Activated CD8-positive, alpha-beta memory T cell treated with anti-CD3 and anti-CD28 coated beads for 24 hours (primary cell): Measurements from ENCODE around the gene OPCML.

Experiments
- DNase-seq: peaks from one replicate; pipeline ENCODE4 v3.0.0-alpha.2; 2020

OPCML gene

GRCh38 chr11:132910011-132910760 lies 622.1 kb downstream of the OPCML start:
- no peak for DNase-seq

- no peak for DNase-seq
Measured at GRCh38 chr11:132909021-132909606, 623.2 kb downstream of the OPCML start.

- DNase-seq = no peak
Measured at GRCh38 chr11:132908414-132908810, 623.9 kb downstream of the OPCML start.

GRCh38 chr11:132907651-132908413 lies 624.5 kb downstream of the OPCML start:
- no peak for DNase-seq

- DNase-seq = no peak
Measured at GRCh38 chr11:132904607-132905006, 627.7 kb downstream of the OPCML start.

GRCh38 chr11:132904091-132904490 lies 628.2 kb downstream of the OPCML start:
- no peak for DNase-seq

GRCh38 chr11:132901638-132902471 lies 630.4 kb downstream of the OPCML start:
- no peak for DNase-seq

- DNase-seq = no peak
Measured at GRCh38 chr11:132898676-132899075, 633.6 kb downstream of the OPCML start.

GRCh38 chr11:132898021-132898420 lies 634.3 kb downstream of the OPCML start:
- no peak for DNase-seq

GRCh38 chr11:132895340-132895739 lies 637.0 kb downstream of the OPCML start:
- no peak for DNase-seq

GRCh38 chr11:132894606-132895005 lies 637.7 kb downstream of the OPCML start:
- no peak for DNase-seq

GRCh38 chr11:132892876-132893275 lies 639.4 kb downstream of the OPCML start:
- DNase-seq = no peak

- DNase-seq = no peak
Measured at GRCh38 chr11:132888226-132888625, 644.1 kb downstream of the OPCML start.

- DNase-seq = no peak
Measured at GRCh38 chr11:132886335-132886734, 646.0 kb downstream of the OPCML start.

- DNase-seq = no peak
Measured at GRCh38 chr11:132883241-132883640, 649.1 kb downstream of the OPCML start.

GRCh38 chr11:132881622-132882021 lies 650.7 kb downstream of the OPCML start:
- DNase-seq = no peak

GRCh38 chr11:132878111-132878510 lies 654.2 kb downstream of the OPCML start:
- no peak for DNase-seq

GRCh38 chr11:132876705-132877104 lies 655.6 kb downstream of the OPCML start:
- DNase-seq = no peak

- DNase-seq = no peak
Measured at GRCh38 chr11:132876239-132876638, 656.1 kb downstream of the OPCML start.

- DNase-seq = no peak
Measured at GRCh38 chr11:132874638-132875037, 657.7 kb downstream of the OPCML start.

GRCh38 chr11:132873841-132874240 lies 658.5 kb downstream of the OPCML start:
- no peak for DNase-seq

- DNase-seq = no peak
Measured at GRCh38 chr11:132872211-132872610, 660.1 kb downstream of the OPCML start.
